Neutrophil (primary cell): ENCODE data around the gene NBAS.
"Not testable (repeated sequence)": the region's sequence is repeated elsewhere in the genome, so short reads cannot be mapped to it uniquely, and the experiment has no call there.

Experiments used
- H3K27ac ChIP-seq: fragments of 200-600 bp; sonication (generic); 2 replicates; pipeline ENCODE4 v1.5.1; 2016; ENCODE audit warnings: mild to moderate bottlenecking, moderate library complexity
- H3K27me3 ChIP-seq: fragments of 200-600 bp; sonication (generic); 2 replicates; pipeline ENCODE4 v1.6.0; 2016; ENCODE audit warnings: mild to moderate bottlenecking
- H3K36me3 ChIP-seq: fragments of 200-600 bp; sonication (generic); 2 replicates; pipeline ENCODE4 v1.5.1; 2017
- H3K4me1 ChIP-seq, 2 experiments: fragments of 200-600 bp in 1 of 2; sonication (generic) in 1 of 2; 1 replicate in 1 of 2; 2 replicates in 1 of 2; pipeline versions ENCODE4 v1.5.1 to v1.6.1; 2013 to 2016; ENCODE audit warnings: low read depth in 1 of 2, low read length in 1 of 2, mild to moderate bottlenecking in 1 of 2, moderate library complexity in 1 of 2; ENCODE audit not compliant: control insufficient read depth in 1 of 2, insufficient read depth in 1 of 2
- H3K4me3 ChIP-seq, 2 experiments: fragments of 200-600 bp in 1 of 2; sonication (generic) in 1 of 2; 1 replicate in 1 of 2; 2 replicates in 1 of 2; pipeline ENCODE4 v1.5.1; 2013 to 2016; ENCODE audit warnings: low read depth in 1 of 2, low read length in 1 of 2, mild to moderate bottlenecking in 1 of 2, moderate library complexity in 1 of 2
- H3K9me3 ChIP-seq: fragments of 200-600 bp; sonication (generic); 2 replicates; pipeline ENCODE4 v1.5.1; 2016
- CTCF ChIP-seq: fragments of 200-600 bp; sonication (generic); IDR thresholded peaks from 2 replicates; pipeline ENCODE4 v1.5.1; 2016; ENCODE audit warnings: antibody characterized with exemption

Gene NBAS

GRCh38 chr2:15449556-15450236 lies 111.4 kb downstream of the NBAS start:
- Histone ChIP-seq H3K4me3 (no peak overlapping the region), H3K36me3 (peaks cover 10% of the 10 kb centered on the region), H3K4me1 (no peaks in the 10 kb centered on the region), H3K27me3 (no peaks in the 10 kb centered on the region), H3K27ac (no peak overlapping the region), H3K9me3 (no peaks in the 10 kb centered on the region)
- TF ChIP-seq CTCF = no peak

GRCh38 chr2:15448250-15448839 lies 112.8 kb downstream of the NBAS start:
- Histone ChIP-seq H3K9me3 (no peaks in the 10 kb centered on the region), H3K27me3 (no peaks in the 10 kb centered on the region), H3K36me3 (peaks cover 8% of the 10 kb centered on the region), H3K4me1 (no peaks in the 10 kb centered on the region), H3K27ac (no peak overlapping the region), H3K4me3 (no peak overlapping the region)
- TF ChIP-seq CTCF = no peak

GRCh38 chr2:15447381-15447780 lies 113.8 kb downstream of the NBAS start:
- Histone ChIP-seq H3K36me3 (no peaks in the 10 kb centered on the region), H3K4me1 (no peaks in the 10 kb centered on the region), H3K27me3 (no peaks in the 10 kb centered on the region), H3K4me3 (no peak overlapping the region), H3K27ac (no peak overlapping the region), H3K9me3 (no peaks in the 10 kb centered on the region)
- no peak for TF ChIP-seq CTCF

- H3K36me3 ChIP-seq = no peaks in the 10 kb centered on the region
- no peak overlapping the region for H3K4me3 ChIP-seq
- no peaks in the 10 kb centered on the region for H3K4me1 ChIP-seq
- H3K9me3 ChIP-seq = no peaks in the 10 kb centered on the region
- no peak for TF ChIP-seq CTCF
- H3K27me3 ChIP-seq = no peaks in the 10 kb centered on the region
- H3K27ac ChIP-seq = no peak overlapping the region
Observed at GRCh38 chr2:15446961-15447360, 114.2 kb downstream of the NBAS start.

GRCh38 chr2:15445891-15446562 lies 115.1 kb downstream of the NBAS start:
- H3K27ac ChIP-seq = no peak overlapping the region
- TF ChIP-seq CTCF = no peak
- H3K36me3 ChIP-seq = no peaks in the 10 kb centered on the region

GRCh38 chr2:15439768-15440524 lies 121.2 kb downstream of the NBAS start:
- not testable (repeated sequence) for H3K27me3 ChIP-seq, H3K4me1 ChIP-seq, H3K4me3 ChIP-seq, H3K36me3 ChIP-seq, H3K9me3 ChIP-seq, H3K27ac ChIP-seq

More at GRCh38 chr2:15445891-15446562, 115.1 kb downstream of the NBAS start:
- Histone ChIP-seq H3K27me3 (no peaks in the 10 kb centered on the region), H3K4me1 (no peaks in the 10 kb centered on the region), H3K4me3 (no peak overlapping the region), H3K9me3 (no peaks in the 10 kb centered on the region)

GRCh38 chr2:15439366-15439765 lies 121.8 kb downstream of the NBAS start:
- H3K36me3 ChIP-seq, H3K4me3 ChIP-seq, H3K27me3 ChIP-seq, H3K4me1 ChIP-seq, H3K27ac ChIP-seq, H3K9me3 ChIP-seq: not testable (repeated sequence)
